ENCODE measurements around the gene BTBD2.

Gene BTBD2

GRCh38 chr19:1952635-1953034 is 62.9 kb downstream of the BTBD2 start:
- no peaks in the 10 kb centered on the region for H3K9me3 ChIP-seq (ENCODE audit: control insufficient read depth, insufficient read depth, low read depth, low read length)
- peaks cover 24% of the 10 kb centered on the region for H3K36me3 ChIP-seq (ENCODE audit: control insufficient read depth, insufficient read depth, low read length)
- no peak overlapping the region for H3K4me3 ChIP-seq (ENCODE audit: low read depth, low read length)
- H3K27ac ChIP-seq (ENCODE audit: low read depth, low read length) = no peak overlapping the region
- peaks cover 6% of the 10 kb centered on the region for H3K4me1 ChIP-seq (ENCODE audit: control insufficient read depth, insufficient read depth, low read length)
- no peak overlapping the region for H3K9ac ChIP-seq (ENCODE audit: low read length)
- H3K27me3 ChIP-seq (ENCODE audit: control insufficient read depth, insufficient read depth, low read length) = no peaks in the 10 kb centered on the region

- Histone ChIP-seq H3K36me3 (ENCODE audit: control insufficient read depth, insufficient read depth, low read length) (peaks cover 24% of the 10 kb centered on the region), H3K9me3 (ENCODE audit: control insufficient read depth, insufficient read depth, low read depth, low read length) (no peaks in the 10 kb centered on the region), H3K4me1 (ENCODE audit: control insufficient read depth, insufficient read depth, low read length) (peaks cover 9% of the 10 kb centered on the region), H3K4me3 (ENCODE audit: low read depth, low read length) (no peak overlapping the region), H3K27ac (ENCODE audit: low read depth, low read length) (no peak overlapping the region), H3K9ac (ENCODE audit: low read length) (no peak overlapping the region), H3K27me3 (ENCODE audit: control insufficient read depth, insufficient read depth, low read length) (no peaks in the 10 kb centered on the region)
Measured at GRCh38 chr19:1950640-1951039, 64.9 kb downstream of the BTBD2 start.

- H3K9me3 ChIP-seq (ENCODE audit: control insufficient read depth, insufficient read depth, low read depth, low read length) = no peaks in the 10 kb centered on the region
- H3K27ac ChIP-seq (ENCODE audit: low read depth, low read length) = no peak overlapping the region
- no peak overlapping the region for H3K4me3 ChIP-seq (ENCODE audit: low read depth, low read length)
- H3K27me3 ChIP-seq (ENCODE audit: control insufficient read depth, insufficient read depth, low read length) = no peaks in the 10 kb centered on the region
- H3K4me1 ChIP-seq (ENCODE audit: control insufficient read depth, insufficient read depth, low read length) = peaks cover 9% of the 10 kb centered on the region
- H3K36me3 ChIP-seq (ENCODE audit: control insufficient read depth, insufficient read depth, low read length) = peaks cover 24% of the 10 kb centered on the region
- no peak overlapping the region for H3K9ac ChIP-seq (ENCODE audit: low read length)
Measured at GRCh38 chr19:1949304-1950101, 66.0 kb downstream of the BTBD2 start.

- H3K4me3 ChIP-seq (ENCODE audit: low read depth, low read length) = no peak overlapping the region
- H3K27me3 ChIP-seq (ENCODE audit: control insufficient read depth, insufficient read depth, low read length) = no peaks in the 10 kb centered on the region
- H3K9ac ChIP-seq (ENCODE audit: low read length) = no peak overlapping the region
- 0 out of 2 replicates have a peak overlapping the region, but pooled peaks have one; percentile 50 for H3K27ac ChIP-seq (ENCODE audit: low read depth, low read length)
- no peaks in the 10 kb centered on the region for H3K9me3 ChIP-seq (ENCODE audit: control insufficient read depth, insufficient read depth, low read depth, low read length)
- peaks cover 18% of the 10 kb centered on the region for H3K36me3 ChIP-seq (ENCODE audit: control insufficient read depth, insufficient read depth, low read length)
- H3K4me1 ChIP-seq (ENCODE audit: control insufficient read depth, insufficient read depth, low read length) = peaks cover 23% of the 10 kb centered on the region
Measured at GRCh38 chr19:1947651-1948209, 67.8 kb downstream of the BTBD2 start.

GRCh38 chr19:1945899-1946298 is 69.6 kb downstream of the BTBD2 start:
- no peaks in the 10 kb centered on the region for H3K9me3 ChIP-seq (ENCODE audit: control insufficient read depth, insufficient read depth, low read depth, low read length)
- H3K27me3 ChIP-seq (ENCODE audit: control insufficient read depth, insufficient read depth, low read length) = no peaks in the 10 kb centered on the region
- H3K9ac ChIP-seq (ENCODE audit: low read length) = no peak overlapping the region
- H3K27ac ChIP-seq (ENCODE audit: low read depth, low read length) = no peak overlapping the region
- H3K4me3 ChIP-seq (ENCODE audit: low read depth, low read length) = no peak overlapping the region
- H3K4me1 ChIP-seq (ENCODE audit: control insufficient read depth, insufficient read depth, low read length) = peaks cover 24% of the 10 kb centered on the region
- peaks cover 9% of the 10 kb centered on the region for H3K36me3 ChIP-seq (ENCODE audit: control insufficient read depth, insufficient read depth, low read length)

- Histone ChIP-seq H3K9ac (ENCODE audit: low read length) (no peak overlapping the region), H3K36me3 (ENCODE audit: control insufficient read depth, insufficient read depth, low read length) (peaks cover 9% of the 10 kb centered on the region), H3K4me1 (ENCODE audit: control insufficient read depth, insufficient read depth, low read length) (peaks cover 26% of the 10 kb centered on the region)
Measured at GRCh38 chr19:1944916-1945561, 70.5 kb downstream of the BTBD2 start.

GRCh38 chr19:1944088-1944915 is 71.2 kb downstream of the BTBD2 start:
- peaks cover 4% of the 10 kb centered on the region; the same call in 1 of the 2 replicates for H3K36me3 ChIP-seq (ENCODE audit: control insufficient read depth, insufficient read depth, low read length)
- H3K9me3 ChIP-seq (ENCODE audit: control insufficient read depth, insufficient read depth, low read depth, low read length) = no peaks in the 10 kb centered on the region
- no peaks in the 10 kb centered on the region for H3K27me3 ChIP-seq (ENCODE audit: control insufficient read depth, insufficient read depth, low read length)
- H3K4me3 ChIP-seq (ENCODE audit: low read depth, low read length) = peak overlapping the region; percentile 76; the same call in 1 of the 2 replicates
- no peak overlapping the region for H3K27ac ChIP-seq (ENCODE audit: low read depth, low read length)
- no peak overlapping the region for H3K9ac ChIP-seq (ENCODE audit: low read length)
- peaks cover 30% of the 10 kb centered on the region for H3K4me1 ChIP-seq (ENCODE audit: control insufficient read depth, insufficient read depth, low read length)

More at GRCh38 chr19:1944916-1945561, 70.5 kb downstream of the BTBD2 start:
- no peak overlapping the region for H3K4me3 ChIP-seq (ENCODE audit: low read depth, low read length)
- H3K27me3 ChIP-seq (ENCODE audit: control insufficient read depth, insufficient read depth, low read length) = no peaks in the 10 kb centered on the region
- H3K27ac ChIP-seq (ENCODE audit: low read depth, low read length) = no peak overlapping the region
- H3K9me3 ChIP-seq (ENCODE audit: control insufficient read depth, insufficient read depth, low read depth, low read length) = no peaks in the 10 kb centered on the region

GRCh38 chr19:1943661-1944087 is 71.8 kb downstream of the BTBD2 start:
- Histone ChIP-seq H3K36me3 (ENCODE audit: control insufficient read depth, insufficient read depth, low read length) (no peaks in the 10 kb centered on the region), H3K4me1 (ENCODE audit: control insufficient read depth, insufficient read depth, low read length) (peaks cover 30% of the 10 kb centered on the region), H3K27ac (ENCODE audit: low read depth, low read length) (no peak overlapping the region; the same call in 1 of the 2 replicates), H3K27me3 (ENCODE audit: control insufficient read depth, insufficient read depth, low read length) (no peaks in the 10 kb centered on the region), H3K4me3 (ENCODE audit: low read depth, low read length) (peak overlapping the region; percentile 76; the same call in 1 of the 2 replicates), H3K9me3 (ENCODE audit: control insufficient read depth, insufficient read depth, low read depth, low read length) (no peaks in the 10 kb centered on the region), H3K9ac (ENCODE audit: low read length) (peak overlapping the region; percentile 35)

GRCh38 chr19:1942934-1943555 is 72.5 kb downstream of the BTBD2 start:
- Histone ChIP-seq H3K27me3 (ENCODE audit: control insufficient read depth, insufficient read depth, low read length) (no peaks in the 10 kb centered on the region), H3K4me1 (ENCODE audit: control insufficient read depth, insufficient read depth, low read length) (peaks cover 30% of the 10 kb centered on the region), H3K4me3 (ENCODE audit: low read depth, low read length) (peak overlapping the region; percentile 76), H3K9ac (ENCODE audit: low read length) (peak overlapping the region; percentile 72), H3K36me3 (ENCODE audit: control insufficient read depth, insufficient read depth, low read length) (no peaks in the 10 kb centered on the region), H3K27ac (ENCODE audit: low read depth, low read length) (no peak overlapping the region), H3K9me3 (ENCODE audit: control insufficient read depth, insufficient read depth, low read depth, low read length) (no peaks in the 10 kb centered on the region)

Data from HUES6 (cell line).